Stimulated activated CD4-positive, alpha-beta T cell treated with anti-CD3 and anti-CD28 coated beads, Interleukin-1b, Interleukin-23, amount 100 ng/mL, for 48 hours (primary cell): ENCODE measurements around the gene RAP1GAP.

Experiments
- DNase-seq: peaks from one replicate; pipeline ENCODE4 v3.0.0-alpha.2; 2020

Gene RAP1GAP

GRCh38 chr1:21669258-21670058 is at the start of gene RAP1GAP:
Gene RAP1GAP, minus strand, starts transcription at chr1:21669357. Its CDS starts 49,325 bp downstream, at chr1:21620032.
- no peak for DNase-seq

GRCh38 chr1:21716169-21716568 is 47.0 kb upstream of the RAP1GAP start:
- DNase-seq = no peak

GRCh38 chr1:21707891-21708290 is 38.7 kb upstream of the RAP1GAP start:
- DNase-seq = no peak

- no peak for DNase-seq
These were observed 38.1 kb upstream of the RAP1GAP start for GRCh38 chr1:21707086-21707840.

GRCh38 chr1:21706151-21706835 is 37.1 kb upstream of the RAP1GAP start:
- no peak for DNase-seq

GRCh38 chr1:21705303-21705980 is 36.3 kb upstream of the RAP1GAP start:
- no peak for DNase-seq

GRCh38 chr1:21704145-21704544 is 35.0 kb upstream of the RAP1GAP start:
- DNase-seq = no peak

GRCh38 chr1:21703318-21703963 is 34.3 kb upstream of the RAP1GAP start:
- no peak for DNase-seq

GRCh38 chr1:21702780-21703179 is 33.6 kb upstream of the RAP1GAP start:
- no peak for DNase-seq

GRCh38 chr1:21701401-21701800 is 32.2 kb upstream of the RAP1GAP start:
- no peak for DNase-seq

- DNase-seq = no peak
These were observed 30.9 kb upstream of the RAP1GAP start for GRCh38 chr1:21700094-21700493.

- no peak for DNase-seq
These were observed 27.8 kb upstream of the RAP1GAP start for GRCh38 chr1:21696931-21697330.

- DNase-seq = no peak
These were observed 24.6 kb upstream of the RAP1GAP start for GRCh38 chr1:21693732-21694131.

GRCh38 chr1:21691739-21692138 is 22.6 kb upstream of the RAP1GAP start:
- DNase-seq = no peak

GRCh38 chr1:21689661-21690372 is 20.7 kb upstream of the RAP1GAP start:
- no peak for DNase-seq

GRCh38 chr1:21687081-21687529 is 17.9 kb upstream of the RAP1GAP start:
- DNase-seq = no peak

- no peak for DNase-seq
These were observed 17.0 kb upstream of the RAP1GAP start for GRCh38 chr1:21685946-21686678.

GRCh38 chr1:21681426-21681825 is 12.3 kb upstream of the RAP1GAP start:
- no peak for DNase-seq

- no peak for DNase-seq
These were observed 11.8 kb upstream of the RAP1GAP start for GRCh38 chr1:21680918-21681317.

- no peak for DNase-seq
These were observed 11.2 kb upstream of the RAP1GAP start for GRCh38 chr1:21680381-21680780.

GRCh38 chr1:21677168-21677567 is 8.0 kb upstream of the RAP1GAP start:
- DNase-seq = no peak
